Aorta (tissue), 5 donors: ENCODE measurements around the gene MYO1D. TPM values are rescaled to one million over a fixed set of nuclear protein-coding genes. Genes with fewer than 3 reads are reported as not detected.
"Not testable (repeated sequence)": the region's sequence is repeated elsewhere in the genome, so short reads cannot be mapped to it uniquely, and the experiment has no call there.

Experiments used
- ATAC-seq: fragments of 200-7000 bp; cut with Tn5 transposase; one replicate; pipeline ENCODE4 v1.9.1; 2022; ENCODE audit warnings: moderate library complexity; ENCODE audit not compliant: low FRiP score
- DNase-seq, 2 donors: peaks; one replicate each; pipeline ENCODE4 v3.0.0-alpha.2; 2020
- H3K27ac ChIP-seq, 2 donors: one replicate each; pipeline ENCODE4 v1.5.1; 2013; ENCODE audit warnings: low read length in 2 of 2, mild to moderate bottlenecking in 2 of 2, moderate library complexity in 2 of 2, control low read depth in 1 of 2, inconsistent platforms in 1 of 2, low read depth in 1 of 2
- H3K27me3 ChIP-seq, 2 donors: one replicate each; pipeline ENCODE4 v1.6.1; 2013; ENCODE audit warnings: control low read depth in 1 of 2, low read length in 1 of 2, mild to moderate bottlenecking in 1 of 2, moderate library complexity in 1 of 2; ENCODE audit not compliant: insufficient read depth in 2 of 2, control insufficient read depth in 1 of 2
- H3K36me3 ChIP-seq, 2 donors: one replicate each; pipeline ENCODE4 v1.6.1; 2013; ENCODE audit warnings: control low read depth in 1 of 2, low read length in 1 of 2, mild to moderate bottlenecking in 1 of 2; ENCODE audit not compliant: insufficient read depth in 2 of 2, control insufficient read depth in 1 of 2
- H3K4me1 ChIP-seq, 2 donors: one replicate each; pipeline ENCODE4 v1.6.1; 2013; ENCODE audit warnings: low read length in 2 of 2, control low read depth in 1 of 2, mild to moderate bottlenecking in 1 of 2, moderate library complexity in 1 of 2; ENCODE audit not compliant: insufficient read depth in 2 of 2, control insufficient read depth in 1 of 2
- H3K4me3 ChIP-seq, 2 donors: one replicate each; pipeline ENCODE4 v1.5.1; 2013; ENCODE audit warnings: low read length in 2 of 2, control low read depth in 1 of 2, mild to moderate bottlenecking in 1 of 2
- H3K9me3 ChIP-seq: one replicate; pipeline ENCODE4 v1.6.1; 2013; ENCODE audit warnings: mild to moderate bottlenecking, low read length; ENCODE audit not compliant: control insufficient read depth
- WGBS, 2 donors: extraction: QIAGEN DNeasy Blood & Tissue Kit; methylation state at CpG; one replicate each; pipeline ENCODE4 v1.1.7; 2013; 5-methylcytosine and 5-hydroxymethylcytosine counted together
- intact Hi-C, 2 donors: fragments of 100-400 bp; cut with DNase I; formaldehyde crosslinking; loops; one replicate each; pipeline versions ENCODE4 v1.14.2 to v1.15.0; 2022
- polyA plus RNA-seq, 2 donors: library from polyadenylated mRNA; stranded (reverse); fragments of 200-250 nt; gene quantifications; one replicate each; pipeline ENCODE4 v1.2.3, GENCODE V29; 2013
- total RNA-seq, 2 donors: library from RNA; stranded (reverse); fragmentation: NEBNext Ultra II Directional; extraction: Animal tissue kit (Norgen Biotek cat#: 25700); gene quantifications; one replicate each; pipeline ENCODE4 v1.2.1, GENCODE V29; 2021
- donor health status: healthy with polysubstance abuse.
- donor health status: Bipolar disorder and iron deficiency.
- donor health status: DM: no; HTN: no; CAD: no.
- donor health status: DM: no; HTN: no; CAD: no.
- donor health status: DM: yes; HTN: yes; CAD: no.

The MYO1D gene
- total and polyA plus RNA-seq, 4 donors: 62.5 to 358 (median 164) TPM

- no peak for ATAC-seq
- WGBS, 2 donors: 86 to 90% methylated on average over 7 of the region's 7 CpGs
These were observed 348.1 kb downstream of the MYO1D start for GRCh38 chr17:32528825-32529224.

GRCh38 chr17:32527146-32527545 is 349.8 kb downstream of the MYO1D start:
- ATAC-seq (no peak), DNase-seq (no peak)
- Histone ChIP-seq H3K4me1 (no peaks in the 10 kb centered on the region), H3K27me3 (no peaks in the 10 kb centered on the region), H3K27ac (no peak overlapping the region), H3K36me3 (peaks cover 0 to 2% of the 10 kb centered on the region in 2 donors), H3K9me3 (no peaks in the 10 kb centered on the region), H3K4me3 (no peak overlapping the region)
- 93 to 97% methylated on average over 4 of the region's 4 CpGs for WGBS, 2 donors
- intact Hi-C loops: no loop called here

More at GRCh38 chr17:32528825-32529224, 348.1 kb downstream of the MYO1D start:
- Histone ChIP-seq H3K4me3 (no peak overlapping the region), H3K9me3 (no peaks in the 10 kb centered on the region), H3K4me1 (no peaks in the 10 kb centered on the region), H3K36me3 (peaks cover 0 to 2% of the 10 kb centered on the region in 2 donors), H3K27me3 (no peaks in the 10 kb centered on the region), H3K27ac (no peak overlapping the region)
- intact Hi-C loops: no loop called here
- DNase-seq: no peak

- intact Hi-C loops: no loop called here
- ATAC-seq (no peak), DNase-seq (no peak)
- 17 to 18% methylated on average over 4 of the region's 4 CpGs for WGBS, 2 donors
- no peaks in the 10 kb centered on the region for H3K27me3 ChIP-seq
- no peaks in the 10 kb centered on the region for H3K36me3 ChIP-seq
- H3K4me3 ChIP-seq: no peak overlapping the region
- no peaks in the 10 kb centered on the region for H3K9me3 ChIP-seq
- H3K27ac ChIP-seq: no peak overlapping the region
- H3K4me1 ChIP-seq: no peaks in the 10 kb centered on the region
These were observed 351.8 kb downstream of the MYO1D start for GRCh38 chr17:32525122-32525521.

- H3K36me3 ChIP-seq, H3K27ac ChIP-seq, ATAC-seq, H3K4me3 ChIP-seq, H3K9me3 ChIP-seq, DNase-seq, intact Hi-C loops, H3K27me3 ChIP-seq, H3K4me1 ChIP-seq: not testable (repeated sequence)
- WGBS, 2 donors: 95 to 96% methylated on average over 6 of the region's 6 CpGs
These were observed 352.4 kb downstream of the MYO1D start for GRCh38 chr17:32524553-32524880.

GRCh38 chr17:32523827-32524552 is 352.9 kb downstream of the MYO1D start:
- Histone ChIP-seq H3K4me1 (no peaks in the 10 kb centered on the region), H3K4me3 (no peak overlapping the region), H3K27me3 (no peaks in the 10 kb centered on the region), H3K9me3 (no peaks in the 10 kb centered on the region), H3K36me3 (no peaks in the 10 kb centered on the region), H3K27ac (no peak overlapping the region)
- ATAC-seq (no peak), DNase-seq (no peak)
- 90 to 91% methylated on average over 12 of the region's 12 CpGs for WGBS, 2 donors
- intact Hi-C loops: no loop called here

GRCh38 chr17:32523017-32523680 is 353.8 kb downstream of the MYO1D start:
- no peak for ATAC-seq
- Histone ChIP-seq H3K36me3 (no peaks in the 10 kb centered on the region), H3K27me3 (no peaks in the 10 kb centered on the region), H3K27ac (no peak overlapping the region), H3K4me1 (no peaks in the 10 kb centered on the region), H3K9me3 (no peaks in the 10 kb centered on the region), H3K4me3 (no peak overlapping the region)
- DNase-seq: no peak
- intact Hi-C loops: no loop called here
- 93% methylated on average over 11 of the region's 11 CpGs for WGBS, 2 donors

GRCh38 chr17:32520737-32521404 is 356.1 kb downstream of the MYO1D start:
- Histone ChIP-seq H3K4me3 (no peak overlapping the region), H3K27ac (no peak overlapping the region), H3K27me3 (no peaks in the 10 kb centered on the region), H3K9me3 (no peaks in the 10 kb centered on the region), H3K4me1 (no peaks in the 10 kb centered on the region), H3K36me3 (no peaks in the 10 kb centered on the region)
- intact Hi-C loops: no loop called here
- DNase-seq (no peak), ATAC-seq (no peak)
- WGBS, 2 donors: 97% methylated on average over 9 of the region's 9 CpGs

- no peaks in the 10 kb centered on the region for H3K27me3 ChIP-seq
- no peak overlapping the region for H3K4me3 ChIP-seq
- ATAC-seq: no peak
- no peak for DNase-seq
- H3K36me3 ChIP-seq: no peaks in the 10 kb centered on the region
- H3K4me1 ChIP-seq: no peaks in the 10 kb centered on the region
- intact Hi-C loops: no loop called here
- 66 to 68% methylated on average over 17 of the region's 17 CpGs for WGBS, 2 donors
- no peak overlapping the region for H3K27ac ChIP-seq
- H3K9me3 ChIP-seq: no peaks in the 10 kb centered on the region
These were observed 356.7 kb downstream of the MYO1D start for GRCh38 chr17:32520104-32520701.
